ENCODE measurements around the gene PLXND1. TPM values are rescaled to one million over a fixed set of nuclear protein-coding genes. Genes with fewer than 3 reads are reported as not detected.

The PLXND1 gene
- total RNA-seq, 1 experiment from 2014 or later, result 26.3 TPM

- ChIA-PET CTCF (no interaction called here), POLR2A (no interaction called here)
- H3K4me3 Mint-ChIP-seq (ENCODE audit: unreplicated experiment), result no peak overlapping the region
- peak overlapping the region; percentile 51 for H3K27ac Mint-ChIP-seq (ENCODE audit: unreplicated experiment)
- Histone ChIP-seq H3K4me3 (ENCODE audit: low read depth, low read length) (no peak overlapping the region), H3K4me1 (peaks cover 33% of the 10 kb centered on the region), H3K27me3 (replicated peaks; ENCODE audit: control insufficient read depth, insufficient read depth, low read length) (no peaks in the 10 kb centered on the region), H3K36me3 (ENCODE audit: control insufficient read depth, insufficient read depth, low read length) (no peaks in the 10 kb centered on the region; the same call in 1 of the 2 replicates), H3K9me3 (no peaks in the 10 kb centered on the region)
- DNase-seq, result no peak
- intact Hi-C loops (cut with micrococcal nuclease; ENCODE audit: unreplicated experiment), result no loop called here
- H3K36me3 Mint-ChIP-seq (ENCODE audit: insufficient read depth, unreplicated experiment), result peaks cover 30% of the 10 kb centered on the region
- H3K4me1 Mint-ChIP-seq (ENCODE audit: low read depth, unreplicated experiment), result peaks cover 12% of the 10 kb centered on the region
- TF ChIP-seq CTCF (IDR thresholded peaks at IDR 0.05; ENCODE audit: insufficient read depth in 1 of 2, low read depth in 1 of 2, low read length in 1 of 2, severe bottlenecking in 1 of 2, unreplicated experiment in 1 of 2), result no peak
- H3K9me3 Mint-ChIP-seq (ENCODE audit: unreplicated experiment), result peaks cover 15% of the 10 kb centered on the region
- no peaks in the 10 kb centered on the region for H3K27me3 Mint-ChIP-seq (ENCODE audit: insufficient read depth, unreplicated experiment)
- no TSS peak for BruUV-seq (replicated peaks)
These were observed 32.0 kb upstream of the PLXND1 start for GRCh38 chr3:129638481-129638880.

- H3K4me3 ChIP-seq (ENCODE audit: low read depth, low read length), result no peak overlapping the region
- no peak overlapping the region for H3K27ac Mint-ChIP-seq (ENCODE audit: unreplicated experiment)
- no peak for TF ChIP-seq CTCF (IDR thresholded peaks at IDR 0.05; ENCODE audit: insufficient read depth in 1 of 2, low read depth in 1 of 2, low read length in 1 of 2, severe bottlenecking in 1 of 2, unreplicated experiment in 1 of 2)
- H3K27me3 Mint-ChIP-seq (ENCODE audit: insufficient read depth, unreplicated experiment), result no peaks in the 10 kb centered on the region
- H3K36me3 ChIP-seq (ENCODE audit: control insufficient read depth, insufficient read depth, low read length), result no peaks in the 10 kb centered on the region
- POLR2A ChIA-PET, result no interaction called here
- no peaks in the 10 kb centered on the region for H3K27me3 ChIP-seq (replicated peaks; ENCODE audit: control insufficient read depth, insufficient read depth, low read length)
- peaks cover 15% of the 10 kb centered on the region for H3K36me3 Mint-ChIP-seq (ENCODE audit: insufficient read depth, unreplicated experiment)
- BruUV-seq (replicated peaks), result no TSS peak
- DNase-seq, result no peak
- intact Hi-C loops (cut with micrococcal nuclease; ENCODE audit: unreplicated experiment), result no loop called here
- peaks cover 15% of the 10 kb centered on the region for H3K9me3 Mint-ChIP-seq (ENCODE audit: unreplicated experiment)
- H3K4me3 Mint-ChIP-seq (ENCODE audit: unreplicated experiment), result no peak overlapping the region
- CTCF ChIA-PET, result no interaction called here
- H3K4me1 Mint-ChIP-seq (ENCODE audit: low read depth, unreplicated experiment), result peaks cover 5% of the 10 kb centered on the region
- H3K9me3 ChIP-seq, result no peaks in the 10 kb centered on the region
- H3K4me1 ChIP-seq, result peaks cover 16% of the 10 kb centered on the region
These were observed 29.6 kb upstream of the PLXND1 start for GRCh38 chr3:129636082-129636481.

- DNase-seq, result no peak
- no peaks in the 10 kb centered on the region for H3K27me3 Mint-ChIP-seq (ENCODE audit: insufficient read depth, unreplicated experiment)
- H3K27me3 ChIP-seq (replicated peaks; ENCODE audit: control insufficient read depth, insufficient read depth, low read length), result no peaks in the 10 kb centered on the region
- BruUV-seq (replicated peaks), result no TSS peak
- POLR2A ChIA-PET, result no interaction called here
- H3K4me1 ChIP-seq, result peaks cover 12% of the 10 kb centered on the region
- TF ChIP-seq CTCF (IDR thresholded peaks at IDR 0.05; ENCODE audit: insufficient read depth in 1 of 2, low read depth in 1 of 2, low read length in 1 of 2, severe bottlenecking in 1 of 2, unreplicated experiment in 1 of 2), result no peak
- H3K4me1 Mint-ChIP-seq (ENCODE audit: low read depth, unreplicated experiment), result peaks cover 5% of the 10 kb centered on the region
- no peaks in the 10 kb centered on the region for H3K9me3 ChIP-seq
- no peaks in the 10 kb centered on the region for H3K36me3 ChIP-seq (ENCODE audit: control insufficient read depth, insufficient read depth, low read length)
- peaks cover 11% of the 10 kb centered on the region for H3K36me3 Mint-ChIP-seq (ENCODE audit: insufficient read depth, unreplicated experiment)
- intact Hi-C loops (cut with micrococcal nuclease; ENCODE audit: unreplicated experiment), result no loop called here
- H3K4me3 Mint-ChIP-seq (ENCODE audit: unreplicated experiment), result no peak overlapping the region
- CTCF ChIA-PET, result no interaction called here
- H3K9me3 Mint-ChIP-seq (ENCODE audit: unreplicated experiment), result peaks cover 15% of the 10 kb centered on the region
- H3K27ac Mint-ChIP-seq (ENCODE audit: unreplicated experiment), result no peak overlapping the region
- no peak overlapping the region for H3K4me3 ChIP-seq (ENCODE audit: low read depth, low read length)
These were observed 29.2 kb upstream of the PLXND1 start for GRCh38 chr3:129635656-129636055.

Measured in Caco-2 (cell line).